Small intestine (tissue), 7 donors: ENCODE measurements around the gene PCDHA3. TPM values are rescaled to one million over a fixed set of nuclear protein-coding genes. Genes with fewer than 3 reads are reported as not detected.
"Not testable (repeated sequence)": the region's sequence is repeated elsewhere in the genome, so short reads cannot be mapped to it uniquely, and the experiment has no call there.

Source experiments
- DNase-seq, 2 donors: peaks; one replicate each; pipeline versions ENCODE4 v3.0.0 to v3.0.0-alpha.2; 2013
- FAIRE-seq: peaks from 2 replicates; lab custom pipeline; 2012; peaks lifted over from hg19 to GRCh38; lab: Jason Lieb, UNC
- H3K27ac ChIP-seq, 3 donors: one replicate each; pipeline ENCODE4 v1.5.1; 2013; ENCODE audit warnings: low read length in 2 of 3, mild to moderate bottlenecking in 2 of 3, control low read depth in 1 of 3, inconsistent platforms in 1 of 3, low read depth in 1 of 3, moderate library complexity in 1 of 3
- H3K27me3 ChIP-seq, 3 donors: one replicate each; pipeline ENCODE4 v1.6.1; 2013; ENCODE audit warnings: low read length in 3 of 3, inconsistent platforms in 1 of 3; ENCODE audit not compliant: control insufficient read depth in 3 of 3, insufficient read depth in 3 of 3
- H3K36me3 ChIP-seq, 3 donors: one replicate each; pipeline ENCODE4 v1.6.1; 2013; ENCODE audit warnings: low read length in 3 of 3, inconsistent platforms in 1 of 3, low read depth in 1 of 3, mild to moderate bottlenecking in 1 of 3, moderate library complexity in 1 of 3; ENCODE audit not compliant: control insufficient read depth in 3 of 3, insufficient read depth in 2 of 3
- H3K4me1 ChIP-seq, 3 donors: one replicate each; pipeline ENCODE4 v1.6.1; 2013; ENCODE audit warnings: low read length in 2 of 3, inconsistent platforms in 1 of 3, low read depth in 1 of 3, mild to moderate bottlenecking in 1 of 3, moderate library complexity in 1 of 3; ENCODE audit not compliant: control insufficient read depth in 3 of 3, insufficient read depth in 2 of 3
- H3K4me3 ChIP-seq, 3 donors: one replicate each; pipeline ENCODE4 v1.5.1; 2013; ENCODE audit warnings: low read length in 3 of 3, control low read depth in 1 of 3, inconsistent platforms in 1 of 3, low read depth in 1 of 3, mild to moderate bottlenecking in 1 of 3, moderate library complexity in 1 of 3
- H3K9me3 ChIP-seq, 2 donors: one replicate each; pipeline ENCODE4 v1.6.1; 2013; ENCODE audit warnings: low read depth in 1 of 2, low read length in 1 of 2; ENCODE audit not compliant: control insufficient read depth in 2 of 2, insufficient read depth in 1 of 2
- WGBS, 3 donors: extraction: QIAGEN DNeasy Blood & Tissue Kit; methylation state at CpG; one replicate each; pipeline ENCODE4 v1.1.7; 2013; 5-methylcytosine and 5-hydroxymethylcytosine counted together
- polyA plus RNA-seq, 4 donors: library from polyadenylated mRNA; stranded (reverse) in 3 of 4; unstranded in 1 of 4; fragments of 200-250 nt in 3 of 4; fragments of 120-200 nt in 1 of 4; gene quantifications; one replicate each; pipeline versions ENCODE4 v1.2.1 to v1.2.3, GENCODE V29; 2013
- donor health status: healthy with polysubstance abuse.
- donor health status: control.
- donor health status: control.
- donor health status: Bipolar disorder and iron deficiency.
- donor health status: healthy.

The PCDHA3 gene
- polyA plus RNA-seq, 4 donors: 0.10 to 0.28 TPM; not detected in 2

- H3K9me3 ChIP-seq: peaks cover 4 to 34% of the 10 kb centered on the region in 2 donors
- peaks cover 0 to 9% (median 0%) of the 10 kb centered on the region in 3 donors for H3K27me3 ChIP-seq
- H3K4me1 ChIP-seq: no peaks in the 10 kb centered on the region
- no peaks in the 10 kb centered on the region for H3K36me3 ChIP-seq
- H3K4me3 ChIP-seq: no peak overlapping the region
- FAIRE-seq: no peak
- H3K27ac ChIP-seq: no peak overlapping the region
- no peak for DNase-seq
- WGBS, 3 donors: 62 to 76% (median 76%) methylated on average over 26 to 38 of the region's 38 CpGs
These were observed 22.6 kb downstream of the PCDHA3 start for GRCh38 chr5:140823475-140823874.

GRCh38 chr5:140827704-140828361 lies 27.0 kb downstream of the PCDHA3 start, which contains the start of gene PCDHA6:
Gene PCDHA6 (plus strand): TSS chr5:140827960. CDS start chr5:140828092, 132 bp downstream.
- peaks cover 0 to 7% (median 0%) of the 10 kb centered on the region in 3 donors for H3K27me3 ChIP-seq
- H3K4me3 ChIP-seq: no peak within 1 kb of the TSS
- no peaks in the 10 kb centered on the region for H3K36me3 ChIP-seq
- peaks cover 4 to 41% of the 10 kb centered on the region in 2 donors for H3K9me3 ChIP-seq
- DNase-seq: no peak
- H3K27ac ChIP-seq: no peak within 1 kb of the TSS
- no peak for FAIRE-seq
- WGBS, 3 donors: 21 to 42% (median 35%) methylated on average over 26 to 27 of the region's 27 CpGs
- H3K4me1 ChIP-seq: no peaks in the 10 kb centered on the region

GRCh38 chr5:140828362-140828737 lies 27.5 kb downstream of the PCDHA3 start:
- WGBS, 3 donors: 27 to 48% (median 43%) methylated on average over 15 to 18 of the region's 18 CpGs
- Histone ChIP-seq H3K4me1 (no peaks in the 10 kb centered on the region), H3K27ac (no peak overlapping the region), H3K27me3 (peaks cover 0 to 7% (median 0%) of the 10 kb centered on the region in 3 donors), H3K4me3 (no peak overlapping the region), H3K36me3 (no peaks in the 10 kb centered on the region), H3K9me3 (peaks cover 4 to 37% of the 10 kb centered on the region in 2 donors)
- FAIRE-seq (no peak), DNase-seq (no peak)

DNA sequence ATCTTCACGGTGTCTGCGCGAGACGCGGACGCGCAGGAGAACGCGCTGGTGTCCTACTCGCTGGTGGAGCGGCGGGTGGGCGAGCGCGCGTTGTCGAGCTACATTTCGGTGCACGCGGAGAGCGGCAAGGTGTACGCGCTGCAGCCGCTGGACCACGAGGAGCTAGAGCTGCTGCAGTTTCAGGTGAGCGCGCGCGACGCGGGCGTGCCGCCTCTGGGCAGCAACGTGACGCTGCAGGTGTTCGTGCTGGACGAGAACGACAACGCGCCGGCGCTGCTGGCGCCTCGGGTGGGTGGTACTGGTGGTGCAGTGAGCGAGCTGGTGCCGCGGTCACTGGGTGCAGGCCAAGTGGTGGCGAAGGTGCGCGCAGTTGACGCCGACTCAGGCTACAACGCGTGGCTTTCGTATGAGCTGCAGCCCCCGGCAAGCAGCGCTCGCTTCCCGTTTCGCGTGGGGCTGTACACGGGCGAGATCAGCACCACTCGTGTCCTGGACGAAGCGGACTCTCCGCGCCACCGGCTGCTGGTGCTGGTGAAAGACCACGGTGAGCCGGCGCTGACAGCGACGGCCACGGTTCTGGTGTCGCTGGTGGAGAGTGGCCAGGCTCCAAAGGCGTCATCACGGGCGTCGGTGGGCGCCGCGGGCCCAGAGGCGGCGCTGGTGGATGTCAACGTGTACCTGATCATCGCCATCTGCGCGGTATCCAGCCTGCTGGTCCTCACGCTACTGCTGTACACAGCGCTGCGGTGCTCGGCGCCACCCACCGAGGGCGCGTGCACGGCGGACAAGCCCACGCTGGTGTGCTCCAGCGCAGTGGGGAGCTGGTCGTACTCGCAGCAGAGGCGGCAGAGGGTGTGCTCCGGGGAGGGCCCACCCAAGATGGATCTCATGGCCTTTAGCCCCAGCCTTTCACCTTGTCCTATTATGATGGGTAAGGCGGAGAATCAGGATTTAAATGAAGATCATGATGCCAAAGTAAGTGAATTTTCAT lies 28.9 kb downstream of the PCDHA3 start:
- H3K4me1 ChIP-seq, H3K4me3 ChIP-seq, DNase-seq, H3K27me3 ChIP-seq, H3K36me3 ChIP-seq, FAIRE-seq, H3K27ac ChIP-seq: not testable (repeated sequence)
- H3K9me3 ChIP-seq: peaks cover 2 to 35% of the 10 kb centered on the region in 2 donors
- 53 to 71% (median 69%) methylated on average over 79 to 106 of the region's 106 CpGs for WGBS, 3 donors

DNA sequence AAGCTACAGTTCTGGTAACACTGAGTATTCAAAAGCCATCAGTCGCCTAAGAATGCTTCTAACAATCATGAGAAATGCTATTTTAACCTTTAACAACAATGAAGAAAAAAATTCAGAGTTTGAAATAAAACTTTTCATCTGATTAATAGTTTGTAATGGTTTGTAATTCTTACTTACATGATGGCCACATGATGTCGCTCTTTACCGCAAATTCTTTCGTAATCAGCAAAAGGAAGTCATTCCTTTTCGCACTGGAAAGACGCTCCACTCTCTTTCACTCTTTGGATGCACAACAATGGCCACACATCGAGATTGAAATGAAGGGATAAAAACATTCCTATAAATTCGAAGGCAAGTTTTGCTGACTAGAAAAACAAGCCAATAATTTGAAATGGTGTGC lies 33.1 kb downstream of the PCDHA3 start, which contains the start of gene PCDHA7:
Gene PCDHA7, plus strand, starts transcription at position 277 of the 400 bp plus-strand sequence. Its CDS starts 115 bp downstream, at position 392.
- no peak for DNase-seq
- Histone ChIP-seq H3K27me3 (no peaks in the 10 kb centered on the region), H3K36me3 (no peaks in the 10 kb centered on the region), H3K27ac (no peak within 1 kb of the TSS), H3K4me1 (no peaks in the 10 kb centered on the region), H3K9me3 (peaks cover 5 to 47% of the 10 kb centered on the region in 2 donors), H3K4me3 (no peak within 1 kb of the TSS)
- no peak for FAIRE-seq
- WGBS, 3 donors: 14 to 20% (median 18%) methylated on average over 8 of the region's 8 CpGs

DNA sequence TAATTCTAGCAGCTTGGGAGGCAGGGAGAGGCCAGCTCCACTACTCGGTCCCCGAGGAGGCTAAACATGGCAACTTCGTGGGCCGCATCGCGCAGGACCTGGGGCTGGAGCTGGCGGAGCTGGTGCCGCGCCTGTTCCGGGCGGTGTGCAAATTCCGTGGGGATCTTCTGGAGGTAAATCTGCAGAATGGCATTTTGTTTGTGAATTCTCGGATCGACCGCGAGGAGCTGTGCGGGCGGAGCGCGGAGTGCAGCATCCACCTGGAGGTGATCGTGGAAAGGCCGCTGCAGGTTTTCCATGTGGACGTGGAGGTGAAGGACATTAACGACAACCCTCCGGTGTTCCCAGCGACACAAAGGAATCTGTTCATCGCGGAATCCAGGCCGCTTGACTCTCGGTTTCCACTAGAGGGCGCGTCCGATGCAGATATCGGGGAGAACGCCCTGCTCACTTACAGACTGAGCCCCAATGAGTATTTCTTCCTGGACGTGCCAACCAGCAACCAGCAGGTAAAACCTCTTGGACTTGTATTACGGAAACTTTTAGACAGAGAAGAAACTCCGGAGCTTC lies 33.7 kb downstream of the PCDHA3 start:
- not testable (repeated sequence) for H3K27ac ChIP-seq

GRCh38 chr5:140835622-140836510 lies 35.0 kb downstream of the PCDHA3 start:
- WGBS, 3 donors: 55 to 73% (median 65%) methylated on average over 103 of the region's 103 CpGs
- Histone ChIP-seq H3K27ac (no peak overlapping the region), H3K4me3 (no peak overlapping the region), H3K4me1 (no peaks in the 10 kb centered on the region), H3K27me3 (no peaks in the 10 kb centered on the region), H3K36me3 (no peaks in the 10 kb centered on the region), H3K9me3 (peaks cover 3 to 38% of the 10 kb centered on the region in 2 donors)
- FAIRE-seq (no peak), DNase-seq (no peak)

More for the DNA sequence above, 33.7 kb downstream of the PCDHA3 start:
- H3K4me1 ChIP-seq, FAIRE-seq, H3K4me3 ChIP-seq, DNase-seq, H3K27me3 ChIP-seq, H3K36me3 ChIP-seq: not testable (repeated sequence)
- peaks cover 5 to 45% of the 10 kb centered on the region in 2 donors for H3K9me3 ChIP-seq
- 28 to 51% (median 46%) methylated on average over 23 to 26 of the region's 38 CpGs for WGBS, 3 donors
